Testis (tissue), 3 donors: ENCODE data around the gene TAF1A. TPM values are rescaled to one million over a fixed set of nuclear protein-coding genes. Genes with fewer than 3 reads are reported as not detected.

Experiments
- DNase-seq: peaks from one replicate; pipeline ENCODE4 v3.0.0-alpha.2; 2019
- H3K27ac ChIP-seq, 2 donors: fragments of 200-600 bp; sonication (generic); one replicate each; pipeline ENCODE4 v1.5.1; 2019
- H3K27me3 ChIP-seq: fragments of 200-600 bp; sonication (generic); one replicate; pipeline ENCODE4 v1.5.1; 2019
- H3K36me3 ChIP-seq: fragments of 200-600 bp; sonication (generic); one replicate; pipeline ENCODE4 v1.5.1; 2017; ENCODE audit warnings: low read depth; ENCODE audit errors: missing control alignments
- H3K4me1 ChIP-seq: fragments of 200-600 bp; sonication (generic); one replicate; pipeline ENCODE4 v1.5.1; 2019
- H3K4me3 ChIP-seq, 2 donors: fragments of 200-600 bp; sonication (generic); one replicate each; pipeline ENCODE4 v1.5.1; 2017 to 2019
- H3K9me3 ChIP-seq: fragments of 200-600 bp; sonication (generic); one replicate; pipeline ENCODE4 v1.5.1; 2017
- POLR2A ChIP-seq: fragments of 450-650 bp; IDR thresholded peaks from one replicate; pipeline ENCODE4 v1.6.1; 2017; ENCODE audit warnings: antibody characterized with exemption, mild to moderate bottlenecking, moderate library complexity
- WGBS, 2 donors: methylation state at CpG; one replicate each; pipeline ENCODE4 v1.1.5; 2018; 5-methylcytosine and 5-hydroxymethylcytosine counted together
- intact Hi-C: fragments of 100-400 bp; cut with DNase I; formaldehyde crosslinking; loops from one replicate; pipeline ENCODE4 v1.15.1; 2023; ENCODE audit warnings: low total_unique reads
- polyA plus RNA-seq: library from polyadenylated mRNA; stranded (reverse); fragments of 350-450 nt; fragmentation: Illumina TruSeq; extraction: RNeasy Lipid Tissue Mini Kit (QIAGEN cat#74804); gene quantifications from one replicate; pipeline ENCODE4 v1.2.3, GENCODE V29; 2014; ENCODE audit warnings: low read depth, low replicate concordance; ENCODE audit not compliant: insufficient read depth
- total RNA-seq, 2 donors: library from RNA; depleted of rRNA; stranded (reverse); fragments of >200 nt; gene quantifications; one replicate each; pipeline ENCODE4 v1.2.3, GENCODE V29; 2016
- TF ChIP-seq, protein P1 (sequence below), 3 experiments: fragments of 450-650 bp in 2 of 3; fragments of 200-600 bp in 1 of 3; sonication (generic) in 1 of 3; IDR thresholded peaks; one replicate each; pipeline ENCODE4 v1.5.1; 2016 to 2019; ENCODE audit warnings: antibody characterized with exemption in 3 of 3, mild to moderate bottlenecking in 2 of 3, moderate library complexity in 1 of 3

The TAF1A gene
- total and polyA plus RNA-seq, 3 donors from 2014 or later = 12.4 to 15.1 (median 13.2) TPM

DNA sequence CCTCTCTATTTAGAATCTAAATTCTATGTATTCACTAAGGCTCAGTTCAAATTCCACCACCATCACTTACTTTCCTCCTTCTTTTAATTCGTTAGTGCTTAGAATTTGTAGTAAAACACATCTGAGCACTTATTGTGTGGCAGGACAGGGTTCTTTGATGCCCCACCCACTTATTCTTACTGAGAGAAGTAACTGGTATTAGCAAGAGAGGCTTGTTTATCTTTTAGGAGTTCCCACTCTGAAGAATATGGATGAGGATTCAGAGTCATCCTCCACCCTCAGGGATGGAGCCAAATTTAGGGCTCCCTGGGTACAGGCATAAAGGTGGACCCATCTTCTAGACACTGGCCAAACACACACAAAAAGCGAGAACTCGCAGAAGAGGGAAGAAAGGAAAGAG lies 11.5 kb upstream of the TAF1A start:
- no peaks in the 10 kb centered on the region for H3K36me3 ChIP-seq
- no peak for DNase-seq
- intact Hi-C loops = no loop called here
- no peak overlapping the region for H3K27ac ChIP-seq
- no peaks in the 10 kb centered on the region for H3K4me1 ChIP-seq
- no peaks in the 10 kb centered on the region for H3K27me3 ChIP-seq
- TF ChIP-seq, protein P1, sequence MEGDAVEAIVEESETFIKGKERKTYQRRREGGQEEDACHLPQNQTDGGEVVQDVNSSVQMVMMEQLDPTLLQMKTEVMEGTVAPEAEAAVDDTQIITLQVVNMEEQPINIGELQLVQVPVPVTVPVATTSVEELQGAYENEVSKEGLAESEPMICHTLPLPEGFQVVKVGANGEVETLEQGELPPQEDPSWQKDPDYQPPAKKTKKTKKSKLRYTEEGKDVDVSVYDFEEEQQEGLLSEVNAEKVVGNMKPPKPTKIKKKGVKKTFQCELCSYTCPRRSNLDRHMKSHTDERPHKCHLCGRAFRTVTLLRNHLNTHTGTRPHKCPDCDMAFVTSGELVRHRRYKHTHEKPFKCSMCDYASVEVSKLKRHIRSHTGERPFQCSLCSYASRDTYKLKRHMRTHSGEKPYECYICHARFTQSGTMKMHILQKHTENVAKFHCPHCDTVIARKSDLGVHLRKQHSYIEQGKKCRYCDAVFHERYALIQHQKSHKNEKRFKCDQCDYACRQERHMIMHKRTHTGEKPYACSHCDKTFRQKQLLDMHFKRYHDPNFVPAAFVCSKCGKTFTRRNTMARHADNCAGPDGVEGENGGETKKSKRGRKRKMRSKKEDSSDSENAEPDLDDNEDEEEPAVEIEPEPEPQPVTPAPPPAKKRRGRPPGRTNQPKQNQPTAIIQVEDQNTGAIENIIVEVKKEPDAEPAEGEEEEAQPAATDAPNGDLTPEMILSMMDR (IDR thresholded peaks at IDR 0.05) = no peak
- TF ChIP-seq POLR2A = no peak
- H3K9me3 ChIP-seq = no peaks in the 10 kb centered on the region
- WGBS, 2 donors = 80% methylated on average over 3 of the region's 3 CpGs
- no peak overlapping the region for H3K4me3 ChIP-seq

DNA sequence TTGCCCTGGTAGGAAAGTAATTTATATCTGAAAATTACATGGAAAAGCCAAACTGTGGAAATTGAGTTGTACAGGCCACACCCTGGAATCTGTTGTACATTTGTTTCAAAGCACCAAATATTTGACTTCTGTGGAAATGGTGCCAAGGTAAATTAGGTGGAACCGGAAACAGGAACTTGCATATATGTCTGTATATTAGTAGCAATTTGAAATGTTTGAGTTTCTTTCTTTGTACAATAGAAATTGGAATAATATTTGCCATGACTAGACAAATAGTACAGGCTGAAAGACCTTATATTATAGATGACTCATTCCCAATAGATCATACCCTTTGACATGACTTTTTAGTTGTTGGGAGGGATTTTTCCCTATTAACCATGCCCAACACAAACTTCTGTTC lies 10.5 kb upstream of the TAF1A start:
- Histone ChIP-seq H3K36me3 (no peaks in the 10 kb centered on the region), H3K4me1 (no peaks in the 10 kb centered on the region), H3K4me3 (no peak overlapping the region), H3K27ac (no peak overlapping the region), H3K9me3 (no peaks in the 10 kb centered on the region), H3K27me3 (no peaks in the 10 kb centered on the region)
- intact Hi-C loops = no loop called here
- no peak for TF ChIP-seq POLR2A
- TF ChIP-seq, protein P1 (IDR thresholded peaks at IDR 0.05) = no peak
- DNase-seq = no peak
- WGBS, 2 donors = 76 to 87% methylated on average over 1 of the region's 1 CpG

DNA sequence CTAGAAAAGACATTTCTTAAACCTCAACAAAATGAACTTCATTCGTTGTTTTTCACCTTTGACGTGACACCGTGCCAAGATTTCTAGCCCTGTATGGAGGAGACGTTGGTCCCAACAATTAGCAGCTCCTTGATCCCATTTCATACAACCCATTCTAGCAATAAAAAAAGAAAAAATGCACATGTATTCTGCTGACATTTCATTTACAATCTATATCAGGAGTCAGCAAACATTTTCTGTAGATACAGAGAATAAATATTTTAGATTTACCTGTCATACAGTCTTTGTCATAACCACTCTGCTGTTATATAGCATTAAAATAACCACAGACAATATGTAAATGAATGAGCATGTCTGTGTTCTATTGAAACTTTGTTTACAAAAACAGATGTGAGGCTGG lies 7.0 kb upstream of the TAF1A start:
- intact Hi-C loops = no loop called here
- Histone ChIP-seq H3K4me1 (no peaks in the 10 kb centered on the region), H3K27me3 (no peaks in the 10 kb centered on the region), H3K36me3 (no peaks in the 10 kb centered on the region), H3K9me3 (no peaks in the 10 kb centered on the region), H3K4me3 (no peak overlapping the region), H3K27ac (no peak overlapping the region)
- no peak for DNase-seq
- 80 to 89% methylated on average over 4 of the region's 4 CpGs for WGBS, 2 donors
- TF ChIP-seq, protein P1 (IDR thresholded peaks at IDR 0.05) = no peak
- no peak for TF ChIP-seq POLR2A

DNA sequence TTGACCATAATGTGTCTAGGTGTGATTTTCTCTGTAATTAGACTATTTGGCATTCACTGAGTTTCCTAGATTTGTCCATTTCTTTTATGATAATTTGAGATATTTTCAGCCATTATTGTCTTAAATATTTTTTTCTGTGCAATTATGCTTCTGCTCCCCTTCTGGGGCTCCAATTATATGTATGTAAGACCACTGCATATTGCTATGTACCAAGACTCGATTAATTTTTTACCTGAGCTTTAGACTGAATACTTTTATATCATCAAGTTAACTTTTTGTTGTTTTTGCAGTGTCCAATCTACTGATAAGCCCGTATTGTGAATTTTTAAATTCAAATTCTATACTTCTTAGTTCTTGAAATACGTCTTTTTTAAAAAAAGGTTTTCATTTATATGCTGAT lies 5.1 kb upstream of the TAF1A start:
- TF ChIP-seq, protein P1 (IDR thresholded peaks at IDR 0.05) = no peak
- TF ChIP-seq POLR2A = no peak
- H3K27ac ChIP-seq = no peak overlapping the region
- H3K4me3 ChIP-seq = no peak overlapping the region
- intact Hi-C loops = no loop called here
- DNase-seq = no peak
- no peaks in the 10 kb centered on the region for H3K36me3 ChIP-seq
- H3K9me3 ChIP-seq = no peaks in the 10 kb centered on the region
- H3K27me3 ChIP-seq = no peaks in the 10 kb centered on the region
- H3K4me1 ChIP-seq = no peaks in the 10 kb centered on the region
- 94 to 97% methylated on average over 3 of the region's 3 CpGs for WGBS, 2 donors

DNA sequence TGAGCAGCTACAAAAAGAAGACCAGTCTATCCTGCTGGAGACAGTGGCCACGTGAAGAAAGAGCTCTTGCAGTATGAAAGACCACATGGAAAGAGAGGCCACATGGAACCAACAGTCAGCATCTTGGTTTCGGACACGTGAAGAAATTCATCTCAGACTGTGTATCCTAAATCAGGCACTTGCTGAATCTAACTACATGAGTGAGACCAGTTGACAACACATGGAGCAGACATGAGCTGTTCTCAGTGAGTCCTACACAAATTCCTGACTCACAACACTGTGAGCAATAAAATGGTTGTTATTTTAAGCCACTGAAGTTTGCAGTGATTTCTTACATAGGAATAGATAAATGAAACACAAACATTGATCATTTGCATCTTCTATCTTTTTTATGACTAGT lies 2.4 kb upstream of the TAF1A start:
- Histone ChIP-seq H3K36me3 (no peaks in the 10 kb centered on the region), H3K27me3 (no peaks in the 10 kb centered on the region), H3K9me3 (no peaks in the 10 kb centered on the region), H3K4me1 (peaks cover 12% of the 10 kb centered on the region), H3K4me3 (no peak overlapping the region), H3K27ac (no peak overlapping the region)
- WGBS, 2 donors = 61 to 76% methylated on average over 3 of the region's 3 CpGs
- no peak for DNase-seq
- TF ChIP-seq, protein P1 (IDR thresholded peaks at IDR 0.05) = no peak
- TF ChIP-seq POLR2A = no peak
- intact Hi-C loops = no loop called here
